H9 (cell line): ENCODE results near the gene HIP1R. TPM values are rescaled to one million over a fixed set of nuclear protein-coding genes. Genes with fewer than 3 reads are reported as not detected.

Experiments
- DNase-seq: peaks from one replicate; pipeline ENCODE4 v3.0.0-alpha.2; 2017
- H2AFZ ChIP-seq: one replicate; pipeline ENCODE4 v1.6.1; 2013; ENCODE audit warnings: mild to moderate bottlenecking, low read length, control low read depth, moderate library complexity
- H2AK5ac ChIP-seq: 2 replicates; pipeline ENCODE4 v1.6.1; 2013; ENCODE audit warnings: low read length, control low read depth, mixed read lengths; ENCODE audit not compliant: insufficient read length
- H2BK120ac ChIP-seq: one replicate; pipeline ENCODE4 v1.6.1; 2013; ENCODE audit warnings: low read depth, mild to moderate bottlenecking, low read length, control low read depth, inconsistent platforms; ENCODE audit not compliant: poor library complexity, severe bottlenecking
- H2BK12ac ChIP-seq: 2 replicates; pipeline ENCODE4 v1.6.1; 2013; ENCODE audit warnings: low read length, control low read depth, mixed read lengths, low read depth; ENCODE audit not compliant: insufficient read length
- H2BK15ac ChIP-seq: 2 replicates; pipeline ENCODE4 v1.6.1; 2013; ENCODE audit warnings: low read depth, low read length, control low read depth
- H2BK20ac ChIP-seq: one replicate; pipeline ENCODE4 v1.6.1; 2013; ENCODE audit warnings: low read depth, mild to moderate bottlenecking, low read length, control low read depth, inconsistent platforms; ENCODE audit not compliant: poor library complexity, severe bottlenecking
- H2BK5ac ChIP-seq: 2 replicates; pipeline ENCODE4 v1.6.1; 2013; ENCODE audit warnings: low read length, control low read depth, mixed read lengths; ENCODE audit not compliant: insufficient read length
- H3K14ac ChIP-seq: 2 replicates; pipeline ENCODE4 v1.6.1; 2013; ENCODE audit warnings: low read length, control low read depth; ENCODE audit not compliant: insufficient read depth
- H3K18ac ChIP-seq: 2 replicates; pipeline ENCODE4 v1.6.1; 2013; ENCODE audit warnings: low read depth, mild to moderate bottlenecking, mixed read lengths, low read length, control low read depth; ENCODE audit not compliant: insufficient read length
- H3K23ac ChIP-seq: 2 replicates; pipeline ENCODE4 v1.6.1; 2013; ENCODE audit warnings: low read length, control low read depth, mixed read lengths, low read depth; ENCODE audit not compliant: insufficient read length
- H3K23me2 ChIP-seq: 2 replicates; pipeline ENCODE4 v1.6.1; 2013; ENCODE audit warnings: low read depth, mild to moderate bottlenecking, mixed read lengths, low read length, control low read depth; ENCODE audit not compliant: insufficient read length, poor library complexity, severe bottlenecking
- H3K27ac ChIP-seq: 2 replicates; pipeline ENCODE4 v1.5.1; 2013; ENCODE audit warnings: low read length, control low read depth, mixed read lengths, low read depth; ENCODE audit not compliant: insufficient read length
- H3K27me3 ChIP-seq: 2 replicates; pipeline ENCODE4 v1.6.1; 2013; ENCODE audit warnings: low read length, control low read depth, inconsistent platforms; ENCODE audit not compliant: insufficient read depth
- H3K4ac ChIP-seq: 2 replicates; pipeline ENCODE4 v1.6.1; 2013; ENCODE audit warnings: low read depth, mild to moderate bottlenecking, control low read depth, inconsistent platforms, low read length, moderate library complexity
- H3K4me1 ChIP-seq: 2 replicates; pipeline ENCODE4 v1.6.1; 2013; ENCODE audit warnings: low read length, control low read depth, inconsistent platforms; ENCODE audit not compliant: insufficient read depth
- H3K4me2 ChIP-seq: 2 replicates; pipeline ENCODE4 v1.6.1; 2013; ENCODE audit warnings: low read length, control low read depth, mixed read lengths; ENCODE audit not compliant: insufficient read length, insufficient read depth
- H3K56ac ChIP-seq: 2 replicates; pipeline ENCODE4 v1.6.1; 2013; ENCODE audit warnings: low read depth, mild to moderate bottlenecking, mixed read lengths, low read length, control low read depth; ENCODE audit not compliant: insufficient read length
- H3K79me1 ChIP-seq: 2 replicates; pipeline ENCODE4 v1.6.1; 2013; ENCODE audit warnings: low read depth, mild to moderate bottlenecking, moderate library complexity, low read length, control low read depth, inconsistent platforms; ENCODE audit not compliant: insufficient read depth, poor library complexity, severe bottlenecking
- H3K79me2 ChIP-seq: 2 replicates; pipeline ENCODE4 v1.6.1; 2013; ENCODE audit warnings: low read length, control low read depth, inconsistent platforms; ENCODE audit not compliant: insufficient read depth
- H3K9ac ChIP-seq: 2 replicates; pipeline ENCODE4 v1.6.1; 2013; ENCODE audit warnings: low read length, control low read depth, mixed read lengths; ENCODE audit not compliant: insufficient read length; ENCODE audit errors: extremely low read depth
- H3K9me3 ChIP-seq: one replicate; pipeline ENCODE4 v1.6.1; 2013; ENCODE audit warnings: low read depth, low read length, inconsistent platforms; ENCODE audit not compliant: control insufficient read depth
- H3T11ph ChIP-seq: one replicate; pipeline ENCODE4 v1.6.1; 2013; ENCODE audit warnings: mild to moderate bottlenecking, low read length, control low read depth, inconsistent platforms
- H4K20me1 ChIP-seq: one replicate; pipeline ENCODE4 v1.6.1; 2013; ENCODE audit not compliant: control insufficient read depth, insufficient read length, insufficient read depth
- H4K5ac ChIP-seq: 2 replicates; pipeline ENCODE4 v1.6.1; 2013; ENCODE audit warnings: low read depth, mild to moderate bottlenecking, mixed read lengths, low read length, control low read depth; ENCODE audit not compliant: insufficient read length
- H4K8ac ChIP-seq: replicated peaks from 2 replicates; pipeline ENCODE4 v1.6.1; 2013; ENCODE audit warnings: low read length, control low read depth, mixed read lengths, low read depth; ENCODE audit not compliant: insufficient read length
- H4K91ac ChIP-seq: 2 replicates; pipeline ENCODE4 v1.6.1; 2013; ENCODE audit warnings: low read depth, mild to moderate bottlenecking, moderate library complexity, mixed read lengths, low read length, control low read depth; ENCODE audit not compliant: insufficient read length
- H3K27ac Mint-ChIP-seq, 3 experiments: 2 replicates in 2 of 3; 3 replicates in 1 of 3; pipeline ENCODE4 v1.8.0; 2020 to 2021; ENCODE audit warnings: mixed read lengths in 3 of 3, mild to moderate bottlenecking in 1 of 3, moderate library complexity in 1 of 3
- H3K27me3 Mint-ChIP-seq: 2 replicates; pipeline ENCODE4 v1.8.0; 2021; ENCODE audit warnings: low read depth, mild to moderate bottlenecking, moderate library complexity, mixed read lengths
- H3K36me3 Mint-ChIP-seq, 3 experiments: 2 replicates in 2 of 3; 3 replicates in 1 of 3; pipeline ENCODE4 v1.8.0; 2020 to 2021; ENCODE audit warnings: low read depth in 3 of 3, mixed read lengths in 3 of 3; ENCODE audit not compliant: insufficient read depth in 1 of 3
- H3K4me1 Mint-ChIP-seq, 2 experiments: 2 replicates each; pipeline ENCODE4 v1.8.0; 2020; ENCODE audit warnings: mixed read lengths in 2 of 2
- H3K4me3 Mint-ChIP-seq, 2 experiments: 2 replicates in 1 of 2; 3 replicates in 1 of 2; pipeline ENCODE4 v1.8.0; 2020 to 2021; ENCODE audit warnings: mild to moderate bottlenecking in 2 of 2, mixed read lengths in 2 of 2, moderate library complexity in 1 of 2
- H3K9me3 Mint-ChIP-seq, 2 experiments: 2 replicates in 1 of 2; 3 replicates in 1 of 2; pipeline ENCODE4 v1.8.0; 2020; ENCODE audit warnings: mild to moderate bottlenecking in 2 of 2, mixed read lengths in 2 of 2, moderate library complexity in 1 of 2
- CTCF ChIP-seq: fragments of 200-600 bp; sonication (generic); conservative IDR thresholded peaks from 3 replicates; pipeline ENCODE4 v1.8.0; 2021; ENCODE audit warnings: antibody characterized with exemption, mild to moderate bottlenecking
- WGBS: extraction: QIAGEN DNeasy Blood & Tissue Kit; methylation state at CpG from one replicate; pipeline ENCODE4 v1.1.7; 2013; ENCODE audit warnings: missing lambda C conversion rate, low lambda C conversion rate, mixed read lengths; ENCODE audit not compliant: insufficient read length; ENCODE audit errors: extremely low coverage; 5-methylcytosine and 5-hydroxymethylcytosine counted together
- total RNA-seq: library from RNA; stranded (reverse); gene quantifications from 2 replicates; pipeline ENCODE4 v1.2.1, GENCODE V29; 2021

Gene HIP1R
- total RNA-seq, 1 experiment from 2014 or later = 17.4 TPM

GRCh38 chr12:122823429-122823828, 11.8 kb upstream of the HIP1R start:
- H2BK20ac ChIP-seq = no peak overlapping the region
- no peaks in the 10 kb centered on the region for H3K9me3 ChIP-seq
- H3K9ac ChIP-seq = no peak overlapping the region
- Mint-ChIP-seq H3K27me3 (peaks cover 57% of the 10 kb centered on the region), H3K36me3 (no peaks in the 10 kb centered on the region), H3K9me3 (no peaks in the 10 kb centered on the region), H3K27ac (no peak overlapping the region), H3K4me1 (peaks cover 8% of the 10 kb centered on the region in 2 experiments), H3K4me3 (no peak overlapping the region)
- no peak overlapping the region for H3K4me2 ChIP-seq
- H2AFZ ChIP-seq = no peak overlapping the region
- H3K23ac ChIP-seq = no peak overlapping the region
- H4K8ac ChIP-seq = no peak overlapping the region
- WGBS = no CpG with 5 or more reads among the region's 11 CpGs
- H3K27me3 ChIP-seq = no peaks in the 10 kb centered on the region
- no peak overlapping the region for H4K91ac ChIP-seq
- H4K20me1 ChIP-seq = no peaks in the 10 kb centered on the region
- H3K4me1 ChIP-seq = no peaks in the 10 kb centered on the region
- DNase-seq = no peak
- H2BK5ac ChIP-seq = no peak overlapping the region
- H4K5ac ChIP-seq = no peak overlapping the region
- H3K14ac ChIP-seq = no peak overlapping the region
- H3K23me2 ChIP-seq = no peaks in the 10 kb centered on the region
- no peak overlapping the region for H3K18ac ChIP-seq
- no peak overlapping the region for H3K56ac ChIP-seq
- H2BK120ac ChIP-seq = no peak overlapping the region
- no peak overlapping the region for H3T11ph ChIP-seq
- H2BK15ac ChIP-seq = no peak overlapping the region
- H3K79me2 ChIP-seq = no peaks in the 10 kb centered on the region
- no peak overlapping the region for H3K27ac ChIP-seq
- H2AK5ac ChIP-seq = no peak overlapping the region
- no peaks in the 10 kb centered on the region for H3K79me1 ChIP-seq
- no peak overlapping the region for H3K4ac ChIP-seq
- no peak overlapping the region for H2BK12ac ChIP-seq
- TF ChIP-seq CTCF = no peak
